ENCODE results near the gene KLK3. TPM values are rescaled to one million over a fixed set of nuclear protein-coding genes. Genes with fewer than 3 reads are reported as not detected.

The KLK3 gene
- total RNA-seq, 4 donors from 2014 or later: 0.13 to 119 (median 10.4) TPM

DNA sequence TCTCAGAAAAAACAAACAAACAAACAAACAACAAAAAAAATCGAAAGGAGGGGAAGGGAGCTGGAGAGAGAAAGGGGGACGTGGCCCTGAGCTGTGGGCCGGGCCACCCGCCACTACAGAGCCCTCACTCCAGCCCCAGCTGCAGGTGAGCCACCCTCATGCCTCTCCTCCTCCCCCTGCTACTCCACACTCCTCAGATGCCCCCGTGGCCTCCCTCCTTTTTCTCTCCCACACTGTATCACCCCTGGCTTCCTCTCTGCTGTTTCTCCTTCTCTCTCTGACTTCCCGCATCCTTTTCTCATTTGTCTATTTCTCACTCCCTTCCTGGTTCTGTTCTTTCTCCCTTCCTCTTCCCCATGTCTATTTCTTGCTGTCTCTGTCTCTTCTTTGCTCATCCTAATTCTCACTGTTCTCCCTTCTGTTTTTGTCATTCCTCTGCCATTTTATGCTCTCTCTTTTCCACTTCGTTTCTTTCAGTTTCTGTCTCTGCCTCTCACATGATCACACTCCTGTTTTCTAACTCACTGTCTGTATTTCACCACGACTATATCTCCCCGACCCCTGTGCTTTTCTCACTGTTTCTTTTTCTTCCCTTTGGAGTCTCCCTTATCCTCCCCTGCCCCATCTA, 21.2 kb downstream of the KLK3 start:
- TF ChIP-seq, protein P1, sequence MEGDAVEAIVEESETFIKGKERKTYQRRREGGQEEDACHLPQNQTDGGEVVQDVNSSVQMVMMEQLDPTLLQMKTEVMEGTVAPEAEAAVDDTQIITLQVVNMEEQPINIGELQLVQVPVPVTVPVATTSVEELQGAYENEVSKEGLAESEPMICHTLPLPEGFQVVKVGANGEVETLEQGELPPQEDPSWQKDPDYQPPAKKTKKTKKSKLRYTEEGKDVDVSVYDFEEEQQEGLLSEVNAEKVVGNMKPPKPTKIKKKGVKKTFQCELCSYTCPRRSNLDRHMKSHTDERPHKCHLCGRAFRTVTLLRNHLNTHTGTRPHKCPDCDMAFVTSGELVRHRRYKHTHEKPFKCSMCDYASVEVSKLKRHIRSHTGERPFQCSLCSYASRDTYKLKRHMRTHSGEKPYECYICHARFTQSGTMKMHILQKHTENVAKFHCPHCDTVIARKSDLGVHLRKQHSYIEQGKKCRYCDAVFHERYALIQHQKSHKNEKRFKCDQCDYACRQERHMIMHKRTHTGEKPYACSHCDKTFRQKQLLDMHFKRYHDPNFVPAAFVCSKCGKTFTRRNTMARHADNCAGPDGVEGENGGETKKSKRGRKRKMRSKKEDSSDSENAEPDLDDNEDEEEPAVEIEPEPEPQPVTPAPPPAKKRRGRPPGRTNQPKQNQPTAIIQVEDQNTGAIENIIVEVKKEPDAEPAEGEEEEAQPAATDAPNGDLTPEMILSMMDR (IDR thresholded peaks at IDR 0.05): no peak
- no peak for TF ChIP-seq POLR2A (IDR thresholded peaks at IDR 0.05)
- intact Hi-C loops (cut with DNase I; ENCODE audit: low total_unique reads): no loop called here
- no peak for DNase-seq (ENCODE audit: low spot score in 2 of 2)
- no peak overlapping the region for H3K4me3 ChIP-seq (ENCODE audit: low read depth, poor library complexity, severe bottlenecking)
- 39 to 40% methylated on average over 9 of the region's 9 CpGs for WGBS, 2 donors

DNA sequence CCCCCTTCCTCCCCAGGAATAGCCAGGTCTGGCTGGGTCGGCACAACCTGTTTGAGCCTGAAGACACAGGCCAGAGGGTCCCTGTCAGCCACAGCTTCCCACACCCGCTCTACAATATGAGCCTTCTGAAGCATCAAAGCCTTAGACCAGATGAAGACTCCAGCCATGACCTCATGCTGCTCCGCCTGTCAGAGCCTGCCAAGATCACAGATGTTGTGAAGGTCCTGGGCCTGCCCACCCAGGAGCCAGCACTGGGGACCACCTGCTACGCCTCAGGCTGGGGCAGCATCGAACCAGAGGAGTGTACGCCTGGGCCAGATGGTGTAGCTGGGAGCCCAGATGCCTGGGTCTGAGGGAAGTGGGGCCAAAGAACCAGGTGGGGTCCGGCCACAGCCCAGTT, 21.7 kb downstream of the KLK3 start:
- 36 to 52% methylated on average over 6 of the region's 7 CpGs for WGBS, 2 donors
- H3K4me3 ChIP-seq (ENCODE audit: low read depth, poor library complexity, severe bottlenecking): no peak overlapping the region
- DNase-seq (ENCODE audit: low spot score in 2 of 2): no peak
- intact Hi-C loops (cut with DNase I; ENCODE audit: low total_unique reads): no loop called here
- TF ChIP-seq, protein P1 (IDR thresholded peaks at IDR 0.05): no peak
- no peak for TF ChIP-seq POLR2A (IDR thresholded peaks at IDR 0.05)

DNA sequence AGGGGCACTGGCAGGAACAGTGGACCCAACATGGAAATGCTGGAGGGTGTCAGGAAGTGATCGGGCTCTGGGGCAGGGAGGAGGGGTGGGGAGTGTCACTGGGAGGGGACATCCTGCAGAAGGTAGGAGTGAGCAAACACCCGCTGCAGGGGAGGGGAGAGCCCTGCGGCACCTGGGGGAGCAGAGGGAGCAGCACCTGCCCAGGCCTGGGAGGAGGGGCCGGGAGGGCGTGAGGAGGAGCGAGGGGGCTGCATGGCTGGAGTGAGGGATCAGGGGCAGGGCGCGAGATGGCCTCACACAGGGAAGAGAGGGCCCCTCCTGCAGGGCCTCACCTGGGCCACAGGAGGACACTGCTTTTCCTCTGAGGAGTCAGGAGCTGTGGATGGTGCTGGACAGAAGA, 22.6 kb downstream of the KLK3 start:
- intact Hi-C loops (cut with DNase I; ENCODE audit: low total_unique reads): no loop called here
- H3K4me3 ChIP-seq (ENCODE audit: low read depth, poor library complexity, severe bottlenecking): no peak overlapping the region

DNA sequence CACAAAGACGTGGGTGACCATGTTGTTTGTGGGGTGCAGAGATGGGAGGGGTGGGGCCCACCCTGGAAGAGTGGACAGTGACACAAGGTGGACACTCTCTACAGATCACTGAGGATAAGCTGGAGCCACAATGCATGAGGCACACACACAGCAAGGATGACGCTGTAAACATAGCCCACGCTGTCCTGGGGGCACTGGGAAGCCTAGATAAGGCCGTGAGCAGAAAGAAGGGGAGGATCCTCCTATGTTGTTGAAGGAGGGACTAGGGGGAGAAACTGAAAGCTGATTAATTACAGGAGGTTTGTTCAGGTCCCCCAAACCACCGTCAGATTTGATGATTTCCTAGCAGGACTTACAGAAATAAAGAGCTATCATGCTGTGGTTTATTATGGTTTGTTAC, 24.1 kb downstream of the KLK3 start:
- no peak for TF ChIP-seq POLR2A (IDR thresholded peaks at IDR 0.05)
- TF ChIP-seq, protein P1 (IDR thresholded peaks at IDR 0.05): no peak
- H3K4me3 ChIP-seq (ENCODE audit: low read depth, poor library complexity, severe bottlenecking): no peak overlapping the region
- no peak for DNase-seq (ENCODE audit: low spot score in 2 of 2)
- intact Hi-C loops (cut with DNase I; ENCODE audit: low total_unique reads): no loop called here
- WGBS, 2 donors: 51 to 66% methylated on average over 5 of the region's 5 CpGs

More for the DNA sequence above, 22.6 kb downstream of the KLK3 start:
- DNase-seq (ENCODE audit: low spot score in 2 of 2): no peak
- TF ChIP-seq, protein P1 (IDR thresholded peaks at IDR 0.05): no peak
- no peak for TF ChIP-seq POLR2A (IDR thresholded peaks at IDR 0.05)
- WGBS, 2 donors: 17 to 21% methylated on average over 7 to 8 of the region's 8 CpGs

DNA sequence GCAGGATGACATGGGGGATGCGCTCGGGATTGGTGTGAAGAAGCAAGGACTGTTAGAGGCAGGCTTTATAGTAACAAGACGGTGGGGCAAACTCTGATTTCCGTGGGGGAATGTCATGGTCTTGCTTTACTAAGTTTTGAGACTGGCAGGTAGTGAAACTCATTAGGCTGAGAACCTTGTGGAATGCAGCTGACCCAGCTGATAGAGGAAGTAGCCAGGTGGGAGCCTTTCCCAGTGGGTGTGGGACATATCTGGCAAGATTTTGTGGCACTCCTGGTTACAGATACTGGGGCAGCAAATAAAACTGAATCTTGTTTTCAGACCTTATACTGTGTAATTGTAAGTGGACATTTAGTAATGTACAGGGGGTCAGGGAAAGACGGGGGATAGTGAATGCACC, 25.5 kb downstream of the KLK3 start:
- TF ChIP-seq, protein P1 (IDR thresholded peaks at IDR 0.05): no peak
- no peak for TF ChIP-seq POLR2A (IDR thresholded peaks at IDR 0.05)
- H3K4me3 ChIP-seq (ENCODE audit: low read depth, poor library complexity, severe bottlenecking): no peak overlapping the region
- DNase-seq (ENCODE audit: low spot score in 2 of 2): no peak
- intact Hi-C loops (cut with DNase I; ENCODE audit: low total_unique reads): no loop called here
- WGBS, 2 donors: 71 to 77% methylated on average over 5 of the region's 5 CpGs

DNA sequence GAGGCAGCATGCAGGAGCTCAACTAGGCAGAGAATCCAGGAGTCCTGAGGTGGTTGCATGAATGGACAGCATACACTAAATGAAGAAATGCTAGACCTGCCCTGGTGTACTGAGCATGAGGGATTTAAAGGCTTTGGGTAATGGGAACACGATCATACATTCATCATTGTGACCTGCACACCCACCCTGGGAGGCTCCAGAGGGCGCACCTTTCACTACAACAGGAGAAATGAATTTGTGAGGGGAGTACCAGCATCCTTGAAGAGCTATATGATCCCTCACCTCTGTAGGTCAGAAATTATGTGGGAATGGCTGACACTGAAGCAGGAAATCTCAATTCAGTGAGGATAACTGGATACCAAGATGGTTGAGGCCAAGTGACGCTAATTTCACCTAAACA, 27.5 kb downstream of the KLK3 start:
- 59 to 61% methylated on average over 3 of the region's 3 CpGs for WGBS, 2 donors
- no peak overlapping the region for H3K4me3 ChIP-seq (ENCODE audit: low read depth, poor library complexity, severe bottlenecking)
- no peak for DNase-seq (ENCODE audit: low spot score in 2 of 2)
- intact Hi-C loops (cut with DNase I; ENCODE audit: low total_unique reads): no loop called here
- TF ChIP-seq, protein P1 (IDR thresholded peaks at IDR 0.05): no peak
- no peak for TF ChIP-seq POLR2A (IDR thresholded peaks at IDR 0.05)
